Stromal cell of bone marrow (primary cell): ENCODE results near the gene ADD1.
"Not testable (repeated sequence)": the region's sequence is repeated elsewhere in the genome, so short reads cannot be mapped to it uniquely, and the experiment has no call there.

ENCODE experiments used
- DNase-seq: peaks from one replicate; pipeline ENCODE4 v3.0.0-alpha.2; 2012; ENCODE audit warnings: low read depth

The ADD1 gene

GRCh38 chr4:2922453-2923101, 78.9 kb downstream of the ADD1 start:
- not testable (repeated sequence) for DNase-seq

- DNase-seq: no peak
Observed at GRCh38 chr4:2923141-2923551, 79.5 kb downstream of the ADD1 start.

GRCh38 chr4:2923668-2924173, 80.1 kb downstream of the ADD1 start:
- DNase-seq: no peak

- no peak for DNase-seq
Observed at GRCh38 chr4:2924286-2924685, 80.6 kb downstream of the ADD1 start.

DNA sequence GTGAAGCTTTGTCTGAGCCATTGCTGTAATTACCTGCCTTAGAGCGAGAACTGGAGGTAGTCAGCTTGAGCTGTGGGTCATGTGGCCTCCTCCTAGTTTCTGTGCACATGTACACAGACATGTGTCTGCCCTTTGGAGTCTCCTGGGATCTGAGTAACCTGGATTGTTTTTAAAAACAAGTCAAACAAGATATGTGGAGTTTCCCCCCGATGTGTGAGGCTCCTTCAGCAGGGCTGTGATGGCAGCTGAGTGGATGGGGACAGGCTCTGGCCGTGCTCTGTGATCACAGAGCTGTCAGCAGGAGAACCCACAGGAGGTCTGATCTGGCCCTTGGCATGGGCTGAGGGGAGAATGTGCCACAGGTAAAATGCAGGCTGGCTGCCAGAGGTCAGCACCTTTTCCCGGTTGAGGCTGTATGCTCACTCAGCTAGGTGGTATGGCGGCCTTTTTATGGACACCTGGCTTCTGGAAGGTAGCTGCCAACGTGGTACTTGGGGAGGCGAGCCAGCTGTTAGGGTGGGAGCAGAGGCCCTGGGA, 81.2 kb downstream of the ADD1 start:
- no peak for DNase-seq

- DNase-seq: no peak
Observed at GRCh38 chr4:2925496-2925895, 81.9 kb downstream of the ADD1 start.

GRCh38 chr4:2925931-2926860, 82.6 kb downstream of the ADD1 start:
- no peak for DNase-seq

DNA sequence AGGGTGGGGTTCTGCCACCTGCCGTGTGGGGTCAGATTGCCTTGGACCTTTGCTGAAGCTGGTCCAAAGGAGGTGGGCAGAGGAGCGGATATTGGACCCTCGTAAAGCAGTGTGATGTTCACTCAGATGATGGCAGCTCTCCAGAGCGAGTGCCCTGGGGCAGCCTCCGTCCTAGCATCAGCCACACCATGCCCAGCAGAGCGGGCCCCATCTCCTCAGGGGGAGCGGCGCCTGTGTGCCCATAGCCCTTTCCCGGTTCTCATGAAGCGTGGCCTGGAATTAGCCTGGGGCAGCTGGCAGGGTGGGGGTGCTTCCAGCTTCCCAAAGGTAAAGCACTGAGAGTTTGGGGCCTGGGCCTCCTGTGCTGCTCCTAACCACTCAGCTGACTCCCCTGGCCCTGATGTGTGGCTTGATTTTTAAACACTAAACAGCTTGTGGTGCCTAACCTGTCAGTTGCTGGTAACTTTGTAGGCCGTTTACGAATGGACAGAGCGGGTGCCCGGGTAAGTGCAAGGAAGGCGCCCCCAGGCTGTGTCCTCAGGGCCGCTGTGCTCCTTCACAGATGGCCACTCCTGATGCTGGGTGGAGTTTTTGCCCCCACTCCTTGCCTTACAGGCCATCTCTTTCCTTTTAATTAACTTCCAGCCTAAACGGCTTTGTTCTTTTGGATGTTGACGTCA, 83.5 kb downstream of the ADD1 start:
- DNase-seq: no peak

GRCh38 chr4:2927696-2928075, 84.0 kb downstream of the ADD1 start:
- no peak for DNase-seq

GRCh38 chr4:2928242-2929176, 84.9 kb downstream of the ADD1 start:
- DNase-seq: no peak

GRCh38 chr4:2929469-2929868, 85.8 kb downstream of the ADD1 start:
- no peak for DNase-seq

GRCh38 chr4:2930135-2930757, 86.6 kb downstream of the ADD1 start:
- no peak for DNase-seq

DNA sequence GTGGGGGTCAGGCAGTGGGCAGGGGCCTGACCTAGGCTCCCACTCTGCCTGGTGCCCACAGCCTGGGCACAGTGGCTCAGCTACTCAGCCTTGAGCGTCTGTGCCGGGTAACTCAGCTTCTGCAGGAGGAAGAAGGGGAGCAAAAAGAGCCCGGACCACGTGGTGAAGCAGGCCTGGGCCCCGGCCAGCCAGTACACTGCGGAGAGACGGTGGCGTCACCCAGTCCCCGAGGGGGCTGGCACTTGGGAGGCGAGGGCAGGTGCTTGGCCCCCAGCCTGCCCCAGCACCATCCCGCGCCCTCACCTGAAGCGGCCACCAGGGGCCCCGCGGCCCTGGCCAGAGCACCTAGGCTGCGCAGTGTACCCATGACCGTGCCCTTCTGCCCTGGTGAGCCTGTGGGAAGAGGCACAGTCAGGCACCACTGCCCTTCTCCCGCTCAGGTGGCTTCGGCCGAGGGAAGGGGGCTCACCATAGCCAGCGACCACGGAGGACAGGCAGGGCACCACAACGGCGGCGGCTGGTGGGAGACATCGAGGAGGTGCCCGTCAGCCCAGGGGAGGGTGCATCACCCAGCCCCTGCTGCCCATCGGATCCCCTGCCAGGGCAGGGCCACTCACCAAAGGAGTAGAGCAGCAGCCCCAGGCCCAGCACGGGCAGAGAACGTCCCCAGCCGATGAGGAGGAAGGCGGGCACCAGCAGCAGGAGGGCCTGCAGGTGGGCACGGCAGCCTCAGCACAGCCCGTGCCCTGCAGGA, 87.3 kb downstream of the ADD1 start:
- DNase-seq: no peak

- no peak for DNase-seq
Observed at GRCh38 chr4:2931512-2932301, 88.1 kb downstream of the ADD1 start.

GRCh38 chr4:2932321-2932950, 88.8 kb downstream of the ADD1 start:
- no peak for DNase-seq

- DNase-seq: no peak
Observed at GRCh38 chr4:2932951-2933565, 89.4 kb downstream of the ADD1 start.

- no peak for DNase-seq
Observed at GRCh38 chr4:2933566-2934076, 90.0 kb downstream of the ADD1 start.
